HG03457 (cell line): ENCODE measurements around the gene FLNC.

Experiments used
- ATAC-seq: cut with Tn5 transposase; IDR thresholded peaks from one replicate; pipeline ENCODE4 v1.9.1; 2021; ENCODE audit warnings: moderate number of reproducible peaks; ENCODE audit not compliant: unreplicated experiment

The FLNC gene

DNA sequence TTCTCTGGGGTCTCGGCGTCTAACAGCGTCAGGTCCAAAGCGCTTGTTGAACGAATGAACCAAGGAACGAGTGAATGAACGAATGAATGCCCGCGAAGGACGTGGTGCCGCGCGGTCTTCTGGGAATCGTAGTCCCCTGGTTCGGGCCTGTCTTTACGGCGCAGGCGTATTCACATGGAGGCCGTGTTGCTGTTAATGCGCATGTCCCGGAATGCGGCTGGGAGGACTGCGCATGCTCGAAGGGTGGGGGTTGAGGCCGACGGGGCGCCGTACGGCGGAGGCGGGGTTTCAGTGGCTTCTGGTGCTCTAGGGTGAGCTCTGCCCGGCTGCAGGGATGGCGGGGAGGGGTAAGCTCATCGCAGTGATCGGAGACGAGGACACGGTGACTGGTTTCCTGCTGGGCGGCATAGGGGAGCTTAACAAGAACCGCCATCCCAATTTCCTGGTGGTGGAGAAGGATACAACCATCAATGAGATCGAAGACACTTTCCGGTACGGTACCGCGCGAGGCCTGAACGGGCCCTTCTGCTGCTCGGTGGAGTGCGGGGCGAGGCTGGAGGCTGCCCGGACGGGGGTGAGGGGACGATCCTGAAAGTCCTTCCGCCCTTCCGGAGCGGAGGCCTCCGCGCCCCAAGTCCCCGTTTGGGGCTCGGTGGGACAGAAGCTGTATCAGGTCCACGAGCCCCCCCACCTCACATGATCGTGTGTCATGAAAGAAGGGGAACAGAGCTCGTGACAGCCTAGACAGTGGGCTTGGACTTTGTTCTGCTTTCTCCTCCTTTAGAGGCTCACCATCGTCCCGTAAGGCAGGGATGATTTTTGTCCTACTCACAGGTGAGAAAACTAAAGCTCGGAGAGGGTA is 32.6 kb downstream of the FLNC start, which contains the start of gene ATP6V1F:
Gene ATP6V1F, plus strand, starts transcription at position 286 of the 862 bp plus-strand sequence. Its CDS starts 49 bp downstream, at position 335.
- ATAC-seq, result peak; percentile 77

DNA sequence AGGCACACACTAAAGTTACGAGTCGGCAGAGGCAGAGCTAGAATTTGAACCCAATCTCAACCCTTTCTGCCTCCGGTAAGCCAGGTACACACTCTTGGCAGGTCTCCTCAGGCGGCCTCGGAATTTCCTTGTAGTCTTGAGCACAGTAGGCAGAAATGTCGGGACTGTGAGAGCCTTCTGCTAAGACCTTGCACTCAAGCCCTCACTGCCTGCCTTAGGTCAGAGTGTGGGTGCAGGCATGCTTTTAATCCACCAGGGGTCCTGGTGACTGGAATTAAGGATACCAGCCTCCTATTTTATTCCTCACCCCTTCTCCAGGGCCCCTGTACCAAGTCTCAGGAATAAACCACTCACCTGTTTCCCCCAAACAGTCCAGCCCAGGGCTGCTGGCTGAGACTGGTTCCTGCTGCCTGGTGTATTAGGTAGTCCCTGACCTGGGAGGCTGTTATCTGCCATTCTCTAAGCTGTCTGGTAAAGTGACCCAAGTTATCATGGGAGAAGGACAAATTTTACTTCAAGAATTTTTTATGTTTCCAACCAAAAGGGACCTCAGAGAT is 33.3 kb downstream of the FLNC start:
- no peak for ATAC-seq

DNA sequence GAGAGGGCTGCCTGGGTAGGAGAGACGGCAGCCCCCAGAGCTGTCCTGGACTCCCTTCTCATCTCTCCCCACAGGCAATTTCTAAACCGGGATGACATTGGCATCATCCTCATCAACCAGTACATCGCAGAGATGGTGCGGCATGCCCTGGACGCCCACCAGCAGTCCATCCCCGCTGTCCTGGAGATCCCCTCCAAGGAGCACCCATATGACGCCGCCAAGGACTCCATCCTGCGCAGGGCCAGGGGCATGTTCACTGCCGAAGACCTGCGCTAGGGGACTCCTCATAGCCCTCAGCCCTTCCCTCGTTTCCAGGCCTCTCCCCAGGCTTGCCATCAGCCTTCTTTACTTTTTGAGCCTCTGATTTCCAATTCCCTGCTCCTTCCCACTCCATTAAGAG is 35.1 kb downstream of the FLNC start:
- ATAC-seq, result no peak

DNA sequence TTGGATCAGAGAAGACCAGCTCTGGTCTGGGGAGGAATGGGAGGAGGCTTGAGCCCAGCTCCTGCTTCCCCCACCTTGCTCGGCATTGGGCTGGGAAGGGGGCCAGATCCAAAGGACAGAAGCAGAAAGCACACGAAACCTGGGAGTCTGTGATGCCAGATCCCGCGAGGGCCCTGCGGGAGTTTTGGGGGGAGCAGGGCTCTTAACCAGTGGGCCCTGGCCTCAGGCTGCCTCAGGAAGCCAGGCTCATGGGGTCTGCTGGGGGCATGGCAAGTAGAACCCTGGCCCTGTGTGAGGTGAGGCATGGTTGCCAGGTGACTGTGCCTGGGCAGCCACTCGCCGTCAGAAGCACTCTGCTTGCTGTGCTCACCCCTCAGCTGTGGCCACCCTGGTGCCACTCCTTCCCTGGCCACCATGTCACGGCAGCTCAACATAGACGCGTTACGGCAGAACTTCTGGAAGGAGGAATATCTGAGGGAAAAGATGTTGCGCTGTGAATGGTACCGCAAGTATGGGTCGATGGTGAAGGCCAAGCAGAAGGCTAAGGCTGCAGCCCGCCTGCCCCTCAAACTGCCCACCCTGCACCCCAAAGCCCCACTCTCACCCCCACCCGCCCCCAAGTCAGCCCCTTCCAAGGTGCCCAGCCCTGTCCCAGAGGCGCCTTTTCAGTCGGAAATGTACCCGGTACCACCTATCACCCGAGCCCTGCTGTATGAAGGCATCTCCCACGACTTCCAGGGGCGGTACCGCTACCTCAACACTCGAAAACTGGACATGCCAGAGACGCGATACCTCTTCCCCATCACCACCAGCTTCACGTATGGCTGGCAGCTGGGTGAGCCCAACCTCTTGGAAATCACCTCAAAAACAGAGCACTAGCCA is 36.0 kb downstream of the FLNC start:
- ATAC-seq, result no peak

DNA sequence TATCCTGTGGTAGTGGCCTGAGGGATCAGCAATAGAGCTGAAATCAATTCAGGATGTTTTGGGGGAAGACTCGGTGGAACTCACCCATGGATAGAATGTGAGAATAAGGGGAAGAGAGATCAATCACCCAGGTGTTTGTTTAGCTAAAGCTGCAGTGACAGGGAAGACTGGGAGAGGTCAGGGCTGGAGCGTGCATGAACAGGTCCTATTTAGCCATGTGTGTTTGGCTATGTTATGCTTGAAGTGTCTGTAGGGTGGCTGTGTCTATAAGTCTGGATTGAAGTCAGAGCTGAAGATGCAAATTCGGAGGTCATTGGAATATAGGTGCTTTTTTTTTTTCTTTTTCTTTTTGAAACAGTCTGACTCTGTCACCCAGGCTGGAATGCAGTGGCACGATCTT is 37.0 kb downstream of the FLNC start:
- ATAC-seq, result no peak

DNA sequence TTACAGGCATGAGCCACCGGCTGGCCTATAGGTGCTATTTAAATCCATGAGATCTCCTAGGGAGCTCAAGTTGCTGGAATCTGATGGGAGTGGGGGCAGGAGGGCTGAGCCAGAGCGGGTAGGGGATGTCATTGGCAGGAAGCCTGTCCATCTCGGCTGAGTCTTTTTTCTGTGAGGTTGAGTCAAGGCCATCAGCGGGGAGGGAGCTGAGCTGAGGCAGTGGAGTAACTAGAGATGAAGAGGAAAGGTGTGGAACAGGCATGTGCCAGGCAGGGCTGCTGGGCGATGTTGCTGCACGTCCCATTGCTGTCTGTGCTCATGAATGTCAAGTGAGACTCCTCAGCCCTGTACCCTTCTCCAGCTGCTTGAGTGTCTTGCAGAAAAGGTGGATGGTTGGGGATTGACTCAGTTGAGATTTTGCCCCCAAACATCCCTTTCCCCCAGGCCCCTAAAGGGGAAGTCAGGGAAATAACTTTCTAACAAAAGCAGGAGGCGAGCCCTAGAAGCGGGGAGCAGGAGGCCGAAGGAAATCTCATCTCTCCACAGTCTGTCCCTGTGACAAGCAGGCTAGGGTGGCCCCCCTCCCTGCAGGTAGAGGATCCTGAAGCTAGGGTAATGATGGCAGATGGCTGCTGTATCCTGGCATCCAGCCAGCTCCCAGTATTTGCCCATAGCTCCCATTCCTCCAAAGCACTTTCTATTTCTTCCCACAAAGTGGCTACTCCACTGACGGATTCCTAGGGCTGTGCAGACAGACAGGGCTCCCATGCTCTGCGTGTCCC is 37.8 kb downstream of the FLNC start:
- ATAC-seq, result no peak

DNA sequence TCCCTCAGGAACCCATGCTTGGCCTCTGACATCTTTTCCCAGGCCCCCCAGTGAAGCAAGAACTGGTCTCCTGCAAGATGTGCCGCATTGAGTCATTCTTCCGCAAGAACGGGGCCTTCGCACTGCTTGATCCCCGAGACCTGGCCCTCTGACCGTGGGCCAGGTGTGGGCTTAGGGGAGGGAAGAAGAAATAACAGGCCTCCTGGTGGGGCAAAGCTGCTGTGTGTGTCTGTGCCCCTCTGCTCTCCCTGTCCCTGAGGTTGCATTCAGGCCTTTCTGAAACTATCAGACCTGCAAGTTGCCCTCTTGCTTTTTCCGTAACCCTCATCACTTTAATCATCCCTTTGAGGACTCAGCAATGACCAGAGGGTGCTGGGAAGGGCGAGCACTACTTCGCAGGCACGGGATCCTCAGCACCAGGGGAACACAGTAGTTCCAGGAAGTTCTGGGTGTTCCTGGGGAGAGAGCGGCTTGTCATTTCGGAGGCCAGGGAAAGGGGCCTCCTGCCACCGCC is 38.5 kb downstream of the FLNC start:
- ATAC-seq, result no peak

DNA sequence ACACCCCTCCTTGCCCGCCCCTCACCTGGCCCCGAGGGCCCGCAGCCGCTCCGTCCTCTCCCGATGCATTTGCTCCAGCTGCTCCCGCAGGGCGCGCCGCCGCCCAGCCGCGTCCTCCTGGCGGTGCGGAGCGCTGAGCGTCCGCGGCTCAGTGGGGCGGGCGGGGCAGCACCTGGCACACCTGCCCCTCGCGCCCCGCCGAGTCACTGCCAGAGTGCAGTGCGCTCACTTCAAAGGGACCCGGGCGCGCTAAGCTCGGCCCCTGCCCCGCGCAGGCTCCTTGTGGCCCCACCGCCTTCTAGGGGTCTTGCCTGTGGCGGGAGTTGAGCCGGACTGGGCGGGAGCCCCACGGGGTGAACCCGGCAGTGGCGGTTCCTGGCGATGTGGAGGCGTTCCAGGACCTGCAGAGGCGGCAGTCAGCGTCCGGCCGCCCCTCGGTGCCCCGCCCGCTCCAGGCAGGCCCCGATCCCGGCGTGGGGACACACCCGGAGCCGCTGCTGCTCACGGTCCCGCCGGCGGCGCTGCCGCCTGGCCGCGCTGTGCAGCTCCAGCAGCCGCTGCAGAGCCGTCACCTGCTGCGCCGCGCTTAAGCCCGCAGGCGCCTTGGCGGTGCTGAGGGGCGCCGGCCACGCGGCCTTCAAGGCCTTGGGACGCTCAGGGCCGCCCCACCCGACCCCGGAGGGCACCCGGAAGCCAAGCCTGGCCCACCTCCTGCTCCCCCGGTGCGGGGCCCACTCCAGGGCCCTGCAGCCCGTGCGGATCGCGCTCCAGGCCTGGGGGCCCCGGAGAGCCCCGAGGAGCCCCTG is 39.1 kb downstream of the FLNC start:
- ATAC-seq, result peak; percentile 47

DNA sequence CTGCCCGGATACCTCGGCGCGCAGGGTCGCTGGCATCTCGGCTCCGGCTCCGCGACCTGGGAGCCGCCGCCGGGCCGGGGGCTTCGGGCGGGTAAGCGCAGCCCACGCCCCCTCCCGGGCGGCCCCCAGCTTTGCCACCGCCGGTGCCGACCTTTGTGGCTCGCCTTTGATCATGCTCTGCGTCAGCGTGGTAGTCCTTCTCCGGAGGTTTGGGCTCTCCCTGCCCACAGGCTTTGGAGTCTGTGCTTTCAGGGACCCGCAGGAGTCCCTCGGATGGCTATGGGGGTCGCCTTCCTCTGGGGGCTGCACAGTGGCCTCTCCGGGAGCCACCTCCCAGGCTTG is 39.7 kb downstream of the FLNC start:
- ATAC-seq, result no peak

DNA sequence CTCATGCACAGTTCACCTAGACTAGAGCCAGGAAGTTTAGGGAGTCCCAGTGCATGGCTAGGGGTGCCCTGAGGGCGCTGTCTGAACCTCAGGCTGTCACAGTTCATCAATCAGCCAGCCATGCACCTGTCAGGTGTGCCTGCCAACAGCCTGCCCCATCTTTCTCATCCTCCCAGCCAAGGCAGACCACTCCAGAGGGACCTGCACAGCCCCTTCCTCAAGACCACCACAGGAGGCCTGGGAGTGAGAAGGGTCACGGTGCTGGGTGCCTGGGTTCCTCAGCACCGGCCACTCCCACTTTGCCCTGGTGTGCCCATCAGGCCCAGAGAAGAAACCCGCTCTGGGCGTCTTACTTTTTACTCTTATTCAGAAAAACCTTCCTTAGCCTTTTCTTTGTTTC is 40.8 kb downstream of the FLNC start:
- no peak for ATAC-seq

DNA sequence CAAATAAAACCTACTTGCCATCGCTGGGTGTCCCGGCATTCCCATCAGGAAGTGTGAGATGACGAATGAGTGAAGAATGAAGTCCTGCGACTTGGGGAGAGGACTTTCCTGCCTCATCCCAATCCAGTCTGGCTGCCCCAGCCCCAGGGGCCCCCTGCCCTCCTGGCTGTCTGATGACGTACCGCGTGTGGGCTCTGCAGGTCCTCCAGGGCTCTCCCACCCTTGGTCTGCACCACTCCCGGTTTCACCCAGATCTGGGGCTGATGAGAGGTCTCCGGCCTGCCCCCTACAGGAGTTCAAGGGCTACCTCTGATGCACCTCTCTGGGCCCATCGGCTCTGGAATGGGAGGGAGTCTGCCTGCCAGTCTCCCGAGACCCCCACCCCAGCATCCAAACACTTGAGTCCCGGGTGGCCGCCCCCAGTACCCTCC is 42.2 kb downstream of the FLNC start:
- no peak for ATAC-seq

DNA sequence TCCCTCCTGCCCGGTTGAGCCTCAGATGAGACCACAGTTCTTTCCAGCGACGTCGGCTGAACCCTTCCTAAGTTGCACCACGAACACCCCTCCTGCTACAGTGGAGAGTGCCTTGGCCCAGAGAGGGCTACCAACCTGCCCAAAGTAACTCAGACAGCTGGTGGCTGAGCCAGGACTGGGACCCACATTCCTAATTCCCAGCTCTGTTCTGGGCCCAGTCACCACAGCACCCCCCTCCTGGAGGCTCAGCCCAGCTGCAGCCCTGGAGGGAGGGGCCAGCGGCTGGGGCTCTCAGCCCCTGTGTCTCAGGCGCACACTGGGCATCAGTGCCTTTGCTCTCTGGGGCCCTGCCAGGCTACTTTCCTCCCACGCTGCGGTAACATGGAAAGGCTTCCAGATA is 43.0 kb downstream of the FLNC start:
- ATAC-seq, result no peak

DNA sequence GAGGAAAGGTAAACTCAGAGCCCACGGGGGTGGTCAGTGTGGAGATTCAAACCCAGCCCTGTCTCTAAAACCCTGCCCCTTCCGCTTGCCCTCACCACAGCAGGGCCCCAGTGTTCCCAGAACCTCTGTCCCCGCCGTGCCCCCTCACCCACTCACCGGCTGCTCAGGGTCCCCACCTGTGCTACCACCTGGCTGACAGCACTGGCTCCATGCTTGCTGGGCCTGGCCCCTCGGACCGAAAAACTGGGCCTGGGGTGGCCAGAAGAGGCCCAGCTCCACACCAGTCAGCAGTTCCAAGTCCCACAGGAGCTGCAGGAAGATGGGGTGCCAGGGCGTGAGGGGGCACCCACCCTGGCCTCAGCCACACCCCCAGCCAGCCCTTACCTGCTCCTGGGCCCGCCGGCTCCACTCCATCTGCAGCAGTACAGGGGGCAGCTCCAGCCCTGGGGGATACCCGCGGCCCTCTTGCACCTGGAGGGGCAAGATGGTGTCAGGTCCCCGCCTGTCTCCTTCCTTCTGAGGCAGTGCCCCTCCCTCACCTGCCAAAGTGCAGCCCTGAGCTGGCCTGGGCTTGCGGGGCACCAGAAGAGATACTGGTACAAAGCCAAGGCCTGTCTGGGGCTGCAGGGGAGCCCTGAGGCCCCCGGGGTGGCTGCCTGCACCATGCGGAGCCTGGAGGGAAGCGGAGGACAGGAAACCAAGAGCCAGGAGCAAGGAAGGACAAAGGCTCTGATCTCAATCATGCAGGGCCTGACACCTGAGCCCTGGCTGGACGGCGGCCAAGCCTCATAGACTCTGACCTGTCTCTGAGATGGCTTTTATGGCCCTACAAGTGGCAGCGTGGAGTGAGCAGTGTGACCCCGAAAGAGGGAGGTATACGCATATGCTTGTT is 44.2 kb downstream of the FLNC start:
- no peak for ATAC-seq

DNA sequence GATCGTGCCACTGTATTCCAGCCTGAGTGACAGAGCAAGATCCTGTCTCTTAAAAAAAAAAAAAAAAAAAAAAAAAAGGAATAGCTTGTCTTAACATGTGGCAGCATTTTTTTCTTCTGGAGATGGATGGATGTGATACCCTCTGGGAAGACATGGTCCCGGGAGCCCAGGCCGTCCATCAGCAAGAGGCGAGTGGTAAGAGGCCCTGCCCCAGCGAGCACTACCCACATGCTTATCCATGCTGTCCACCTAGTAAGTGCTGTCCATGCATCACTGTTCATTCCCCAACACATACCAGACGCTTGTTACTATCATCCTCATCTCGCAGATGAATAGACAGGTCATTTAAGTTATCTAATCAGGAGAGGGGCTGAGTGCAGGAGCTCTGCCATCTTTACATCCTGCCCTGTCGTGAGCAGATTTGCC is 45.3 kb downstream of the FLNC start:
- ATAC-seq, result no peak

DNA sequence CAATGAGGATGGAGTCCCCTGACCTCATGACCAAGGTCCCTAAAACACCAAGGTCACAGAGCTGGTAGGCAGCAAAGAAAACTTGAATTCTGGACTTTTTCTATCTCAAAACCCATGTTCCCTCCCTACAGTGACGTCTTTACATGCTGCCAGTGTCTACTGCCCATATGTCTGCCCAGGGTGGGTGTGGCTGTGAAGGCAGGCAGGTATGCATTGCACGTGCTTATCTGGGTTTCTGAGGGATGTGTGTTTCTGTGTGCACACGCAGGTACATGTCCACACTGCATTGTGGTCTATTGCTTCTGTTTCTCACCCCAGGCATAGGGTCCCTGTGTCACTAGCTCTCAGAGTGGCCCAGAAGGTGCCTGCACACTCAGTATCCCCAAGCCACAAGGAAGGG is 45.9 kb downstream of the FLNC start:
- ATAC-seq, result no peak

DNA sequence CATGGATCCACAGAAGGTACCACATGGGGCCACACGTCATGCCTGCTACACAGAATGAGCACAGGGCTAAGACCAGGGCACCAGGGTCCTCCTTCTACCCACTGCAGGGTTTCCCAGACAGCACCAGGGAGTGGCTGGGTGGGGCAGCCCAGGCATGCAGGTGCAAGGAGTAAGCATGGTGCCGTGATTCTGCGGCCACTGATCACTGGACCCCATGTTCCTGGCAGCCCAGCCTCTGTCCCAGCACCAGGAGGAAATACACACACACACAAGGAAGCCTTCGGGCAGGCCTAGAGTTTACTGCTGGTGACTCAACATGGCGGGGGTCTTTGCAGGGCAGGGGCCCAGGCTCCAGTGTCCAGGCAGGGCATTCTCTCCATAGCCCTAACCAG is 46.4 kb downstream of the FLNC start:
- no peak for ATAC-seq

DNA sequence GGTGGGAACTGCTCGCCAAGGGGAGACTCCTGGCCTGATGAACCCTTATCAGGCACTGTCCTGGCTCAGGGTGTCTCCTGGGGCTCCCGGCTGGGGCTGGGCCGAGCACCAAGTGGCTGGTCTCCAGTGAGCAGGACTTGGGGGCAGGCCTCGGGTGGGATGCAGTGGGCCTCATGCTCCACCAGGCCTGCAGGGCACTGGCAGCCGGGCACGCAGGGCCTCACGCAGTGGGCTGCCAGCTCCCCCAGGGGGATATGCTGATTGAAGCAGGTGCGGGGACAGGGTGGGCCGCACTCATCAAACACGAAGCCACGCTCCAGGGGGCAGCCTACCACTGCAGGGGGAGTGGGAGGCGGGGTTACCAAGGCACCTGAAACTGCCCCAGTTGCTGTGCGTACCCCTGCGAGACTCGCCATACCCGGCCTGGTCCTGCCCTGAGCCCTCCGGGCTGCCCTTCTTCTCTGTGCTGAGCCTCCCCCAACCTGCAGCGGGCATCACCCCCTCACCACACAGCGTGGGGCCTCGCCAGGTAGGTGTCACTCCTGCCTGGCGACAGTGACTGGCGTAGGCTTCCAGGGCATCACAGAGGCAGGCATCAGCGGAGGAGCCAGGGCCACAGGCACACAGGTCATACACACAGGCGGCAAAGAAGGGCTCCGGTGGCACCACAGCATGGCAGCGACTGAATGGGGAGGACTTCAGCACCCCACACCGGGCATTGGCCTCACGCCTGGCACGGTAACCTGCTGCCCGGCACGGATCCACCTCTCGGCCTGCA is 47.0 kb downstream of the FLNC start:
- ATAC-seq, result no peak

DNA sequence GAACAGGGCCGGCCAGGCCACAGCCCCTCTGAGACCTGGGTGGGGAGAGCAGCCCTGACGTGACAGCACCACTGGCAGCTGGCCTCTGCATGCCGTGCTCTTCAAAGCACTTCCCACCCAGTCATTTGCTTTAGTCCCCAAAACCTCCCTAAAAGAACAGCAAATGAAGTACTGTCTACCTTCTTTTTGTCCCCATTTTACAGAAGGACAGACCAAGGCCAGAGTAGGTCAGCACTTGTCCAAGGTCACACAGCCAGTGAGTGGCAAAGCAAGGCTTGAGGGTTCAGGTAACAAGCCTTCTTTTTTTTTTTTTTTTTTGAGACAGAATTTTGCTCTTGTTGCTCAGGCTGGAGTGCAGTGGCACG is 47.5 kb downstream of the FLNC start:
- no peak for ATAC-seq
